ENCODE measurements around the gene MEX3C.
A peak's percentile ranks its signal among the peaks of the same experiment; 100 is the strongest.

MEX3C gene

GRCh38 chr18:51196811-51197660 is 445 bp downstream of the MEX3C start:
- Histone ChIP-seq H3K18ac (ENCODE audit: low read length) (peak overlapping the region; percentile 99), H3K56ac (ENCODE audit: low read length) (peak overlapping the region; percentile 99), H3K27me3 (ENCODE audit: insufficient read depth, low read length, poor library complexity) (no peaks in the 10 kb centered on the region), H3K36me3 (ENCODE audit: control insufficient read depth, insufficient read depth, low read length) (no peaks in the 10 kb centered on the region), H3K4ac (ENCODE audit: low read depth, low read length) (peak overlapping the region; percentile 100), H3K9ac (ENCODE audit: low read length) (peak overlapping the region; percentile 100), H3K4me3 (ENCODE audit: low read length) (peak overlapping the region; percentile 99), H4K8ac (ENCODE audit: low read depth, low read length) (no peak overlapping the region), H3K79me1 (ENCODE audit: low read length) (no peaks in the 10 kb centered on the region), H3K27ac (ENCODE audit: low read depth, low read length) (peak overlapping the region; percentile 89), H3K23ac (ENCODE audit: low read length) (peak overlapping the region; percentile 75), H2BK120ac (ENCODE audit: low read depth, low read length) (peak overlapping the region; percentile 96), H2BK5ac (ENCODE audit: low read length) (peak overlapping the region; percentile 44), H3K4me1 (ENCODE audit: control insufficient read depth, low read depth, low read length) (peaks cover 4% of the 10 kb centered on the region), H2AK5ac (ENCODE audit: low read length) (no peak overlapping the region), H3K4me2 (ENCODE audit: low read length) (no peak overlapping the region), H3K79me2 (ENCODE audit: control insufficient read depth, insufficient read depth, low read length) (peaks cover 41% of the 10 kb centered on the region), H4K5ac (ENCODE audit: low read length) (no peak overlapping the region), H2BK15ac (replicated peaks; ENCODE audit: low read depth) (no peak overlapping the region)
- no CpG with 5 or more reads among the region's 102 CpGs for WGBS (ENCODE audit: extremely low coverage, insufficient coverage, low lambda C conversion rate)
- peak; percentile 74 for DNase-seq

DNA sequence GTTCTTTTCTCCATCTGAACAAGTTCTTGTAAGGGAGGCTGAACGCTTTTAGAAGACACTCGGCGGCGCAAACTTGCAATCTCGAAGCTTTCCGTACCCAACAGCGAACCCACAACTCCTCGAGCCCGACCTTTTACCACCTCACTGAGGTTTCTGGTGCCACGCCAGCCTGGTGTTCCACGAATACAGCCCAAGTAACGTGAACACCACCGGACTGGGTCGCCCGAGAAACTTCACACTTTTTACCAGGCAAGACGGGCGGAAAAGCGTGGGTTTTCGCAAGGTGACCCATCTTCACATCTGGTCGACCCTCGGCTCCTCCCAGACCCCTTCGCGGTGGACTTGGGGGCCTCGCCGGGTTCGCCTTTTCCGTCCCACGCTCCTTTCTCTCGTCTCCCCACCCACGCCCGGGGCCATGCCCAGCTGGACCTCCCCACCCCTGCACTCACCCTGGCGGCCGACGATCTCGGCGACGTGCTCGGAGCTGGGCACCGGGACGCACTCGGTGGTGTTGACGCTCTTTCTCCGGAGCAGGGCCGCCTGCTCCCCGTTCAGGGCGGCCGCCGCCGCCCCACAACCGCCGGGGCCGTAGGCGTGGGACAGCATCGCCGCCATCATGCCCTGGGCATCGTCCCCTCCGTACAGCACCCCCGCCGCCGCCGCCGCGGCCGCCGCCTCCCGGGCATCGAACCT is 1.2 kb downstream of the MEX3C start:
- WGBS (ENCODE audit: extremely low coverage, insufficient coverage, low lambda C conversion rate), result no CpG with 5 or more reads among the region's 67 CpGs
- DNase-seq, result no peak

DNA sequence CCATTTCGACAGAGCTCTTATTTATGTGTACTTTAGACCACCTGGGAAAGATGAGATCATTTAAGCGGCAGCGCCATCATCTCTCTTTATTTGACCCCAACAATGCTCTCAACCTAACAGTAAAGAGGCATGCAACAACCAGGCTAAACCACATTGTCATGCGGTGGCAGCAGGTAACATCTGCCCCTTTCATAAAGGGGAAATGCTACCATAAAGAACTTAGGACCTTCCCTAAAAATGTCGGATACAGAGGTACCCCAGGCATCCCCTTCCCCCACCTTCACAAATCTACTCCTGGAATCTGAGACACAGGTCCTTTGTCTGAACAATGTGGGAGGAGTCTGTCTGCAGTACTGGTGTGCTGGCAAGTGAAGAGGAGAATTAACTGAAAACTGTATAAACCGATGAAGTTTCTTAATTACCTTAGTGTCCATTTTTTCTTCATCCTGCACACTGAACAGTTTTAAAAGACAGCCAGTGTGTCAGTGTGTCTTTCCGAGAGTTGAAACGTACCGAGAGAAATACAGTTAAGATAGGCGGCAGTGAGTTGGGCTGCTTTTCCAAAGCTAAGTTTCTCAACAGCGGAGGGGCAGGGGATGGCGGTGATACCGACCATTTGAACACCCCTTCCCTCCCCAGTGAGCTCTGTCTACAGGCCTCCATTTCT is 1.9 kb downstream of the MEX3C start:
- peak overlapping the region; percentile 99 for H3K4me3 ChIP-seq (ENCODE audit: low read length)
- no peak overlapping the region for H2AK5ac ChIP-seq (ENCODE audit: low read length)
- WGBS (ENCODE audit: extremely low coverage, insufficient coverage, low lambda C conversion rate), result no CpG with 5 or more reads among the region's 13 CpGs
- H3K36me3 ChIP-seq (ENCODE audit: control insufficient read depth, insufficient read depth, low read length), result no peaks in the 10 kb centered on the region
- peak overlapping the region; percentile 99 for H3K18ac ChIP-seq (ENCODE audit: low read length)
- H3K9ac ChIP-seq (ENCODE audit: low read length), result peak overlapping the region; percentile 100
- H2BK120ac ChIP-seq (ENCODE audit: low read depth, low read length), result no peak overlapping the region
- H4K8ac ChIP-seq (ENCODE audit: low read depth, low read length), result no peak overlapping the region
- peak; percentile 89 for DNase-seq
- H3K79me2 ChIP-seq (ENCODE audit: control insufficient read depth, insufficient read depth, low read length), result peaks cover 50% of the 10 kb centered on the region
- H4K5ac ChIP-seq (ENCODE audit: low read length), result no peak overlapping the region
- peak overlapping the region; percentile 16 for H3K4ac ChIP-seq (ENCODE audit: low read depth, low read length)
- no peaks in the 10 kb centered on the region for H3K79me1 ChIP-seq (ENCODE audit: low read length)
- H3K23ac ChIP-seq (ENCODE audit: low read length), result peak overlapping the region; percentile 60
- peak overlapping the region; percentile 46 for H3K4me2 ChIP-seq (ENCODE audit: low read length)
- peak overlapping the region; percentile 83 for H2BK5ac ChIP-seq (ENCODE audit: low read length)
- no peaks in the 10 kb centered on the region for H3K27me3 ChIP-seq (ENCODE audit: insufficient read depth, low read length, poor library complexity)
- H3K56ac ChIP-seq (ENCODE audit: low read length), result peak overlapping the region; percentile 99
- peaks cover 4% of the 10 kb centered on the region for H3K4me1 ChIP-seq (ENCODE audit: control insufficient read depth, low read depth, low read length)
- H3K27ac ChIP-seq (ENCODE audit: low read depth, low read length), result peak overlapping the region; percentile 42
- H2BK15ac ChIP-seq (replicated peaks; ENCODE audit: low read depth), result no peak overlapping the region

More for the DNA sequence above, 1.2 kb downstream of the MEX3C start:
- Histone ChIP-seq H3K9ac (ENCODE audit: low read length) (peak overlapping the region; percentile 100), H2AK5ac (ENCODE audit: low read length) (no peak overlapping the region), H3K4ac (ENCODE audit: low read depth, low read length) (peak overlapping the region; percentile 100), H3K79me2 (ENCODE audit: control insufficient read depth, insufficient read depth, low read length) (peaks cover 47% of the 10 kb centered on the region), H4K8ac (ENCODE audit: low read depth, low read length) (no peak overlapping the region), H3K18ac (ENCODE audit: low read length) (peak overlapping the region; percentile 99), H3K27ac (ENCODE audit: low read depth, low read length) (peak overlapping the region; percentile 89), H2BK5ac (ENCODE audit: low read length) (peak overlapping the region; percentile 83), H3K56ac (ENCODE audit: low read length) (peak overlapping the region; percentile 99), H4K5ac (ENCODE audit: low read length) (no peak overlapping the region), H3K27me3 (ENCODE audit: insufficient read depth, low read length, poor library complexity) (no peaks in the 10 kb centered on the region), H3K4me1 (ENCODE audit: control insufficient read depth, low read depth, low read length) (peaks cover 4% of the 10 kb centered on the region), H2BK120ac (ENCODE audit: low read depth, low read length) (peak overlapping the region; percentile 96), H3K36me3 (ENCODE audit: control insufficient read depth, insufficient read depth, low read length) (no peaks in the 10 kb centered on the region), H3K23ac (ENCODE audit: low read length) (peak overlapping the region; percentile 75), H3K4me3 (ENCODE audit: low read length) (peak overlapping the region; percentile 99), H3K4me2 (ENCODE audit: low read length) (peak overlapping the region; percentile 46), H2BK15ac (replicated peaks; ENCODE audit: low read depth) (no peak overlapping the region), H3K79me1 (ENCODE audit: low read length) (no peaks in the 10 kb centered on the region)

DNA sequence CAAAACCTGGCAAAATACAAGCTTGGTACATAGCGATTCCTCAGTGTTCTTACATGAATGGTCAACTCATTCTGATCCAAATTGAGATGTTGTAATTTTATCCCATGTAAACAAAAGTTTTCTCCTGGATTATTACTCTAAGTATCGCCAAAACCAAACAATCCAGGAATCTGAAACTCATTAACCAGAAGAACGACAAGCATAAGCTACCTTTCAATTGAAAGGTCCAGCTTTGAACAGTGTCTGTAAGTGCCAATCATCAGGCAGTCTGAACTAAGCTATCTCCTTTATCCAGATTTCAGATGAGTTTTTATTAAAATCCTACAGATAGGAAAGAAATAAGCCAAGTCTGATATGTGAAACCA is 2.4 kb downstream of the MEX3C start:
- DNase-seq, result no peak
- no peak overlapping the region for H2BK5ac ChIP-seq (ENCODE audit: low read length)
- no peak overlapping the region for H4K8ac ChIP-seq (ENCODE audit: low read depth, low read length)
- H2BK15ac ChIP-seq (replicated peaks; ENCODE audit: low read depth), result no peak overlapping the region
- H4K5ac ChIP-seq (ENCODE audit: low read length), result no peak overlapping the region
- peak overlapping the region; percentile 100 for H3K9ac ChIP-seq (ENCODE audit: low read length)
- no peak overlapping the region for H3K27ac ChIP-seq (ENCODE audit: low read depth, low read length)
- no peak overlapping the region for H2AK5ac ChIP-seq (ENCODE audit: low read length)
- no peaks in the 10 kb centered on the region for H3K27me3 ChIP-seq (ENCODE audit: insufficient read depth, low read length, poor library complexity)
- peaks cover under 1% of the 10 kb centered on the region for H3K79me1 ChIP-seq (ENCODE audit: low read length)
- H3K56ac ChIP-seq (ENCODE audit: low read length), result peak overlapping the region; percentile 99
- peaks cover 54% of the 10 kb centered on the region for H3K79me2 ChIP-seq (ENCODE audit: control insufficient read depth, insufficient read depth, low read length)
- no peak overlapping the region for H3K23ac ChIP-seq (ENCODE audit: low read length)
- no CpG with 5 or more reads among the region's 3 CpGs for WGBS (ENCODE audit: extremely low coverage, insufficient coverage, low lambda C conversion rate)
- peak overlapping the region; percentile 53 for H3K18ac ChIP-seq (ENCODE audit: low read length)
- no peak overlapping the region for H2BK120ac ChIP-seq (ENCODE audit: low read depth, low read length)
- H3K4me2 ChIP-seq (ENCODE audit: low read length), result peak overlapping the region; percentile 61
- H3K4me1 ChIP-seq (ENCODE audit: control insufficient read depth, low read depth, low read length), result peaks cover 4% of the 10 kb centered on the region
- H3K4ac ChIP-seq (ENCODE audit: low read depth, low read length), result no peak overlapping the region
- H3K36me3 ChIP-seq (ENCODE audit: control insufficient read depth, insufficient read depth, low read length), result no peaks in the 10 kb centered on the region
- peak overlapping the region; percentile 99 for H3K4me3 ChIP-seq (ENCODE audit: low read length)

DNA sequence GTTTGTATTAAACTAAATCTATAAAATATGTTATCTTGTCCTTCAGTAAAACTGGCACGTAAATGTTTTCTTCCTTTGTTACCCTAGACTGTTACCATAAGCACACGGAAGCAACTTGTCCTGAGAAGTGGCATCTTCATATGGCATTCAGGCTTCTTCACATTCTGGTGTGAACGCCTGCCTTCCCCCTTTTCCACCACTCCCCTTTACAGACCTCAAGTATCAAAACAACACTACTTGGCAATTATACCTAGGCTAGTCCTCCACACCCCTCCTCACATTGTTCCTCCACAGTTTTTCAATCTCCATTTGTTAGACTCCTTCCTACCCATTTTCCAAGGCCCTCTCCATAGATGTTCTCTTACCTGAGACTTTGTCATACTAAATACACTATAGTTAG is 2.9 kb downstream of the MEX3C start:
- Histone ChIP-seq H3K27ac (ENCODE audit: low read depth, low read length) (no peak overlapping the region), H2AK5ac (ENCODE audit: low read length) (no peak overlapping the region)

More for the DNA sequence above, 2.9 kb downstream of the MEX3C start:
- Histone ChIP-seq H3K4ac (ENCODE audit: low read depth, low read length) (no peak overlapping the region), H3K18ac (ENCODE audit: low read length) (no peak overlapping the region), H2BK5ac (ENCODE audit: low read length) (no peak overlapping the region), H2BK15ac (replicated peaks; ENCODE audit: low read depth) (no peak overlapping the region), H3K79me2 (ENCODE audit: control insufficient read depth, insufficient read depth, low read length) (peaks cover 57% of the 10 kb centered on the region), H3K56ac (ENCODE audit: low read length) (no peak overlapping the region), H2BK120ac (ENCODE audit: low read depth, low read length) (no peak overlapping the region), H3K79me1 (ENCODE audit: low read length) (peaks cover 1% of the 10 kb centered on the region), H3K4me3 (ENCODE audit: low read length) (peak overlapping the region; percentile 10), H3K27me3 (ENCODE audit: insufficient read depth, low read length, poor library complexity) (no peaks in the 10 kb centered on the region), H3K4me2 (ENCODE audit: low read length) (peak overlapping the region; percentile 61), H3K9ac (ENCODE audit: low read length) (peak overlapping the region; percentile 100), H3K23ac (ENCODE audit: low read length) (no peak overlapping the region), H3K36me3 (ENCODE audit: control insufficient read depth, insufficient read depth, low read length) (no peaks in the 10 kb centered on the region), H4K8ac (ENCODE audit: low read depth, low read length) (no peak overlapping the region), H3K4me1 (ENCODE audit: control insufficient read depth, low read depth, low read length) (peaks cover 4% of the 10 kb centered on the region), H4K5ac (ENCODE audit: low read length) (no peak overlapping the region)
- peak; percentile 38 for DNase-seq
- no CpG with 5 or more reads among the region's 3 CpGs for WGBS (ENCODE audit: extremely low coverage, insufficient coverage, low lambda C conversion rate)
